Measurements from ENCODE around the gene DOK3.

DOK3 gene

DNA sequence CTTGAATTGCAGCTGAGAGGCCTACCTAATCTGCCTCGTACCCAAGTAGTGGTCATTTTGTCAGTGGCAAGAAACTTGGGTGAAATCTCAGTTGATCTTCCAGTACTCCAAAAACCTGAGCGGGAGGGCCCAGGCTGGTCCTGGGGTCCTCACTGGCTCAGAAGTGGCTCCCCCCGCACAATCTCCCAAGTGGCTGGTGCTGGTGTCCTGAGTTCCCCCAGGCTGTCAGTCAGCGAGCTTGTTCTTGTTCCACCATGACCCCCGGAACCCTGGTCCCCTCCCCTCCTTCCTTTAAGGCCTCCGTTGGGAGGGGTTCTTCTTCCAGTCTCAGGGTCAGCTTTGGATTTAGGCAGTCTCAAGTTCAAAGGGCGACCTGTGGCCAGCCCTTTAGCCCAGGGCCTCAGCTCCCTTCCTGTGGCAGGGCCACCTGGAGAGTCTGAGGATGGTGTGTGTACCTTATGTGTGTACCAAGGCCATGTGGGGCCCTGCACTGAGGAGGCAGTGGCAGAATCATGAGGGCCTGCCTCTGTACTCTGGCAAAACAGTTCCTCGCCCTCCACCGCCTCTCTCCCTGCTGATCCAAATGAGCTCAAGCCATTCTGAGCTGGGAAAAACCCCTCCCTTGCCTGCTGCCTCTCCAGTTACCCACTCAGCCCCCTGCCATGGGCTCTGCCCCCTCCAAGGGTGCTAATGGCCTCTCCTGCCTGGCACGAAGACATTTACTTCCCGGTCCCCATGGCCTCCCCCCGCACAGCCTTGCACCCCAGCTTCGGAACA lies 31.7 kb downstream of the DOK3 start:
- DNase-seq: no peak

DNA sequence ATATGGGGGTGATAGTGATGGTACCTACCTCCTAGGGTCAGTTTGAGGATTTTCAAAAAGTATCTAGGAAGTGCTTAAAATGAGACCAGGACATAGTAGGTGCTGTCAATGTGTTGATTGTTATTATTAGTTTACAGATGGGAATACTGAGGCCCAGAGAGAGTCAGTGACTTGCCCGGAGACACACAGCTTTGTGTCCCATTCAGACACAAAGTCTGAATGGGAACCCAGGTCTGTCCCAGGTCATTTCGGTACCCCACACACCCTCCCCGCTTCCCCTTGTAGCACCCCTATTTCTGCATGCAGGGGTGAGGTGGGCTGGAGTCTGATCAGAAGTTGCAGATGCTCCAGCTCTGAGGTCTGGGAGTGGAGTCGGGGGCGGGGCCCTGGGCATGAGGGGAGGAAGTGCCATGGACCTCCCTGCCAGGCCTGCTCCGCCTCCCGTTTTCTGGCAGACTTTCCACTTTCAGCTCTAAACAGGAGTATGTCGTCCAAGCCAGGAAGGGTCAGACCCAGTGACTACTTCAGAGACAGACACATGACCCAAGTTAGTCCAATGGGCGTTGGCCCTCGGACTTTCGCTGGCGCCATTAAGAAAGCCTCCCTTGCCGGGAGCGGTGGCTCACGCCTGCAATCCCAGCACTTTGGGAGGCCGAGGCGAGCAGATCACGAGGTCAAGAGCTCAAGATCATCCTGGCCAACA lies 32.9 kb downstream of the DOK3 start:
- DNase-seq: no peak

DNA sequence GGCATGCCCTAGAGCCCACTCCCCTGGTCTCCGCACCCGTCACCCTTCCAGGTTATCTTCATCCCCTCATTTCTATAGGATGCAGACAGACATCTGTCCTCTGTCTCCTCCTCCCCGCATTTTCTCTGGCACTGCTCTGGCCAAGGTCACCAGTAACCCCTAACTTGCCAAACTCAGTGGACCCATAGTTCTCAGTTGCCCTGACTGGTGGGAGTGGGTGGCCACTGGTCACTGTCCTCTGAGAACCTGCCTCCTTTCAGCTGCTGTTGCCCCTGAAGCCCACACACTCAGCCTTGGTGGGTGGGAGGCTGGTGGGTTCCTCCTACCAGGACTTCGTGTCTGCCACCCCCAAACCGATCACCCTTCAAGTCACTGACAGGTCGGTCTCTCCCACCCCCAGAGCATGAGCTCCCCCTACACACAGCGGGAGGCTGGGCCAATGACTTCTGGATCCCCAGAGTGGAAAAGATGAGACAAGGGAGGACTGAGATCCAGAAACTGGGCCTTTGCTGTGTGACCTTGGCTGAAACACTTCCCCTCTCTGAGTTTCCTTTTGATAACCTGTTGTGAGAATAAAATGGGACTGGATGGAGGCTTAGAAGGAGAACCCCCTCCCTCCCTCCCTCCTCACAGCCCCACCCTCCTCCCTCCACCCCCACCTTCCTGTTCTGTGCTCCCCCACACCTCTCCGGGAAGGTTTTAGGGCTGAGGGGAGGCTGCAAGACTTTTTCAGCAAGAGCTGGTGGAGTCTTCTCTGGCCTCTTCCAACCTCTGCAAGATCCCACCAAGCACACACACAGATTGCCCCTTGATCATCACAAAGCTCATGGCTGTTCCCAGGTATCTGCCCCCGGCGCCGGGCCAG lies 33.8 kb downstream of the DOK3 start:
- no peak for DNase-seq

DNA sequence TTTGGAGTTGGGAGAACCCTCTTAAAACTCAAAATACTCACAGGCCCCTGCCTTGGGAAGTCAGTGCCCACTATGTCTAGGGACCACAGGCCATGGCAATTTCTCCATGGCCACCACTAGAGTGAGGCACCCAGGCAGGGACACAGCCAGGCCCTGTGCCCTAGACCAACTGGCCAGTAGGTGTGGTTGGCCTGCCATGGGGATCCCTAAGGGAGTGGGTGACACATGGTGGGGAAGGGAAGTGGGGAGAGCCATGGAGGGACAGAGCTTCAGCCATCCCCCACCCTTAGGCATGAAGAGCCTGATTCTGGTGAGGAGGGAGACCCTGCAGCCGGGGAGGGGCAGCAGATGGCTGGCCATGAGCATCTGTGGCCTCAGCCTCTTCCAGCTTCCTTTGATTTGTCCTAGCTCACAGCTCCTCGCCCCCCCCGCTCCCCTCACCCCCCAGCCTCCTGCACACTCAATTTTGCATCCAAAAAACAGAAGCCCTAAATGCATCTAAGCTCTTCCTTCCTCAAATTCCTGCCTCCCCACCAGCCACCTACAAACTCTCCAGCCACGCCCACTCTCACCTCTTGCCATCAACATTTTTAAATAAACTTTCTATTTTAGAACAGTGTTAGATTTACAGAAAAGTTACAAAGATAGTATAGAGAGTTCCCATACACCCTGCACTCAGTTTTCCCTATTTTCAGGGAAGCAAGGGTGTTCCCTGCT lies 34.6 kb downstream of the DOK3 start:
- no peak for DNase-seq

DNA sequence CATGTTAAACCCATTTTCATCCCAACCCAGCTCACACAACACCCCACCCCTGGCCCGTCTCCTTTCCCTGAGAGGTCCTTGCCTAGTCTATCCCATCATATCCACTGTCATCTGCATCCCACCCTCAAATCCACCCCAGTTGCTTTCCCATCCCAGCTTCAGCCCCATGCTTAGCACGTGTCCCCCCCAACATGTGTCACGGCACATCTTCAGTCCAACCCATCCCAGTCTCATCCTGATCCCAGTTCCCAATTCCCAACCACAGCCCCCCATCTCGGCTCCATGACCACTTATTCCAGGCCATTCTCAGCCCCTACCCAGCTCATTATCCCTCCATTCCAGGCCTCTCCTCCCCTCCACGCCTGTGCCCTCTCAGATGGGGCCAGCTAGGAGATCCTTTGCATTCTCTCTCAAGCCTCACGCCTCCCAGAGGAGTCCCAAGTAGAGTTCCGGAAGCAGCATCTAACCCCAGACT lies 35.6 kb downstream of the DOK3 start:
- DNase-seq: no peak

DNA sequence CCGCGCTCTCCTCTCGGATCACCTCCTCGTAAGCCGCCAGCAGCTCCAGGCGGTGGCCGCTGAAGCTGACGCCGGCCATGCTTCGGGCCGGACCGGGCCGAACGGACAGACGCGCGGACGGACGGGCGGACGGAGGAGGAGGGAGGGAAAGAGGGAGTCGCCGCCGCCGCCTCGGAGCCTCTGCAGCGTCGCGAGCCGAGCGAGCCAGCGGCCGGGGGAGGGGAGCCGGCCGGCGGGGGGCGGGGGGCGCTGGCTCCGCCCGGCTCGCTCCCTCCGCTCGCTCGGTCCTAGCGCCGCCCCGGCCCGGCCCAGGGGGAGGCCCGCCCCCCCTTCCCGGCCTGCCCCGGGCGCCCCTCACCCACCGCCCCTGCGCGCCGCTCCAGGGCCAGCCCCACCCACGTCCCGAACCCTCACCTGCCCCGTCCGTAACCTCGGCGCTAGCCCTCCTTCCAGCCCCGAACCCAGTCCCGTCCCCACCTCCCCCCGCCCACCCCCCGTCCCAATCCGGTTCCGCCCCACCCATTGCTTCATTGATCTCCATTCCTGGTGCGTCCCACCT lies 36.1 kb downstream of the DOK3 start, which contains the start of gene DBN1:
DBN1 (minus strand) TSS at position 192 of the 559 bp plus-strand sequence; CDS start at position 79, 113 bp downstream.
- peak; percentile 36 for DNase-seq

DNA sequence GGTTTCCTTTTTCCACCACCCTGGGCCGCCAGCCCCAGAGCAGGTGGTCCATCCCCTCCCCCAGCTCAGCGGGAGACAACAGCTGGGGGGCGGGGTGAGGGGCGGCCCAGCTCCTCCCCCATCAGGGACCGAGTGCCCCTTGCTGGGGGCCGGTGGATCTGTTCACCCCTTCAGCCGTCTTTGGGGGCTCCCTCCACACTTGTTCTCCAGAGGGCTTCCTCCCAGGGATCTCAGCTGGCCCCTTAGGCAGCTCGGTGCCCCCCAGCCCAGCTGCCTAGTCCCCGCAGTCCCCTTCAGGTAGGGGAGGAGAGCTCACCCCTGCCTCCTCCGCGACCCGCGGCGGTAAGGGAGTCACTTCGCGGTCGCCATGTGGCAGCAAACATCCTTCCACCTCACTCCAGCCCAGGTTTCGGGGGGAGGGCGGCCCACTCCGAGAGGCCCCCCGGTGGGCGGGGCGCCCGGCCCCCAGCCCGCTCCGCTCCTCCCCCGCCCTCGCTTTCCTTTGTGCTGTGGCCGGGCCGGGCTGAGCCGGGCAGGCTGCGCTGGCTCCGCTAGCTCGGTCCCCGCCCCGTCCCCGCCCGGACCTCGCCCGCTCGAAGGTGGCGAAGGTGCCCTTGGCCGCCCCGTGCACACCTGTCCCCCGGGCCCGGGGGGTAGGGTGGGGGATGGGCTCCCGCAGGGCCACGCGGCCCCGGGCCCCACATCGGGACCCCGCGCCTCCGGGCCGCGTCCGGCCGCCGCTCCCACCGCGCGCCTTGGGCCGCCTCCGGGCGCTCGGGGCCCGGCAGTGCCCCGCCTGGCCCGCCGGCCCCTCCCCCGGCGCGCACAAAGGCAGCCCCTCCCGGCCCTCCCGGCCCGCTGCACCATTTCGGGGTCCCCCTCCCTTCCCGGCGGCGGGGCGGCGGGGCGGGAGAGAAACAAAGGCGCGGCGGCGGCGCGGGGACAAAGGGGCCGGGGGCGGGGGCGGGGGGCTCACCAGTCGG lies 36.9 kb downstream of the DOK3 start:
- peak; percentile 34 for DNase-seq

DNA sequence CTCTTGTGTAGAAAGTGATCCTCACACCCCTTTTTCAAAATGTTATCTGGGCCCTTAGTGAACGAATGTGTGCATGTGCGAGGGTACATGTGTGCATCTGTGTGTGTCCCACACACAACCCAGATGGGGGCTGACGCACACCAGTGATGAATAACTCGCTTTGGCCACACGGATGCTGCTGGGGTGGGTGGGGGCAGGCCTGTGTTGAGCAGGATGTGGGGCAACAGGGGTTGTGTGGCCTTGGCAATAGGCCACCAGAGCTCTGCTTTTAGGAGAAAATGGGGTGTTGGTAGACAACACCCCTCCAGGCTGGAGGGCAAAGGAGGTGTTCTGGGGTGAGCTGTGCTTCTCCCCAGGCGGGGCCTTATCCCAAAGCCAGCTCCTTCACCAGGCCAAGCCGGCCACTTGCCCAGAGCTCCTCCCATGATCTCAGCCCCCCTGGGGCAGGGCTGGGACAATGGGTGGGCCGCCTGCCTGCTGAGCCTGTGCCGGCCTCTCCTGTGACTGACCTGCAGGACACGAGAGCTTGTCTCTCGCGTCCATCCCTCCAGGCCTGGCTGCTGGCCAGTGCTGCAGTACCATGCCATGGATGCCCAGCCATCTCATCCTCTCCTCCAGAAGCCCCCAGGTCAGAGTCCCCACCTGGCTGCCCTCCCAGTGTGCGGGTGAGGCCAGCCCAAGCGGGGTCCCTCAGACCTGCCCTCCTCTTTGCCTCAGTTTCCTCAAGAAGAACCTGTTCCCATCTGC lies 37.8 kb downstream of the DOK3 start:
- no peak for DNase-seq

DNA sequence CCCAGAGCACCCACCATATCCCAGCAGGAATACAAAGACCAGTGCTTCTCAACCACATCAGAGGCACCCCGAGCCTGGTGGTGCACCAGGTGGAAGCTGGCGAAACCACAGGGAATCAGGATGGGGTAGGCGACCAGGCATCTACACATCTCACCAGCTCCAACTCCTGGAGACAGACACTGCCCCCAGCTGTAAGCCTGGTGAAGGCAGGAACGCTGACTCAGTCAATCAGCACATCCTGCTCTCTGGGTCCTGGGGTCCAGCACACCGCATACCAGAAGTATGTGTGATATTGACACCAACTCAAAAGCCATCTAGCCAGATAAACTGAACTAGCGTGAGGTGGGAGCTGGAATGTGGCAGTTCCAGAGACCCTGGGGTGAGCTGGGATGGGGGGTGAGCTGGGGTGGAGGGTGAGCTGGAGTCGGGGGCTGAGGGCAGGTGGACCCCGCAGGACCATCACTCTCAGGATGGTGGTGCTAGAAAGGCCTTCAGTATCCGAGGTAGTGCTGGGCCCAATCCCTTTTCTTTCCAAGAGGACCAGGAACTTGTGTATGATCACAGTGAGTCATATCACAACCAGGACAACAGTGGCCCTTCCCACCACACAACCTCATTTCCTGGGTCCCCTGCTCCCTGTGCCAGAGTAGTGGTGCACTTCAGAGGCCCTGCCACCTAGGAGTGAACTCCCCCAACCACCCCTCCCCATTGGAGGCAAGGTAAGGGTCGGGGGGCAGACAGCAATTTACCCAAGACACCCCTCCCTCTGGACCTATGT lies 38.7 kb downstream of the DOK3 start:
- DNase-seq: no peak

DNA sequence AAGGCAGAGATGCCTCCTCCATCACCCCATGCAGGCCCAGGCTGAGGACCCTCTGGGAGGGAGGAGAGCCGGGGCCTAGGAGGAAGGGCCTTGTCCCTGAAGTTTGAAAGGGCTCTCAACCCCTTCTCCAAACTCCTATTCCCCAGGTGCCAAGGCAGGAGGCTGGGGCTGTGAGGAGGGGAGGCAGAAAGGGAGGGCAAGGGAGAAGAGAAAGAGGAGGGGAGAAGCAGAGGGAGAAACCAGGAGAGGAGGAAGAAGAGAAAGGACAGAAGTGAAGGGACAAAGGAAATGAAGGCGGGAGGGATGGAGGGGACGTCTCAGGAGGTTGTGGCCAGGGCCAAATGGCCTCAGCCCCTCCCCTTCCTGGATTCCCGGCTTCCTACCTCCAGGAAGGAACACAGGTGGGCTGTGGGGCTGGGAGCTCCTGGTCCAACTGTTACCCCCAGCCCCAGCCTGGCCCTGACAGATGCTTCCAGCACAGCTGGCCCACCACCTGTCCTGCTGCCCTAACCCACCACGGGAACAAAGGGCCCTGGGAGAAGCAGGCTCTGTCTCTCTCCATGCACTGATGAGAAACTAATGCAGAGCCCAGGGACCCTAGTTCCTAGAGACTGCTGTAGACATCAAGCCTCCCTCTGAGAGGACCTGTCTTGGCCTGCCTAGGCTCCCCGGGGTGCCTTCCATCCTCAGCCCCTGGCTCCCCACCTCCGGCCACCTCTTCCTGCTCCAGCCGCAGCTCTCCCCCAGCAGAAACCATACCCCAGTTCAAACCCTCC lies 39.7 kb downstream of the DOK3 start:
- DNase-seq: no peak

DNA sequence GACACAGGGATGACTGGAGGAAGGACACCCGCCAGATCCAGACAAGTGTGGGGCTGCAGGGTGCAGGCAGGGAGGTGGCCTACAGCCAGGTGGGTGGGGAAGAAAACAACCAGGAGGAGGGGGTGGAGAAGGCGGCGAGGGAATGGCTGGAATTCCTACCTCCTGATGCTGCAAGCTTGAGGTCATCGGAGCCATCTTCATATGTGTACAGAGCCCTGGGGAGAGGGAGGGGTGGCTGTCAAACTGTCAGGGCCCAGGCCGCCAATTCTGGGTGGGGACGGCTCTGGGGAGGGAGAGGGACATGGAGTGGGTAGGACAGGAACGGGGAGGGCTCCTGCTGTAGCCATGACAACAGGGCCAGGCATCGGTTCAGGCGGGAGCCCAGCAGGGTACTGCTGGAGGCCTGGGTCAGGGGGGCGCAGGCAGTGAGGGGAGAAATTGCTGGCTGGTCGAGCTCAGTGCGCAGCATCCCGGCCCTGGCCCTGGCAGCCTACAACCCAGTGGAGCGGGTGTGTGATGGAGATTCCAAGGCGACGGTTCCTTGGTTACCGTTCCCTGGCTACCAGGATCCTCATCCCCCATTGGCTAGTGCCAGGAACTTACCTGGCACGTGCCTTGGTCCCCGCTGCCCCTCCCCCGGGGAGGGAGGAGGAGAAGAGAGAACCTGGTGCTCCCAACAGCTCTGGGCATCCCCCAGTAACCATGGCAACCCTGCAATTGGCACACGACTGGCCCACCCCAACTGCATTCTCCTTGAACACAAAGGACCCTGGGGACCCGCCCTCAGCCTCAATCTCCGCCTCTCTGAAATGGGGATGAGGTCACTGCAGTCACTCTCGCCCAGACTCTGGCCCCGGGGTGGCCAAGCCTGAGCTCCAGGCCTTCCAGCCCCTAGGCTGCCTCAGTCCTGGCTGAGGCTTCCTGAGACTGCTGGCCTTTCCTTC lies 40.7 kb downstream of the DOK3 start:
- peak; percentile 68 for DNase-seq

DNA sequence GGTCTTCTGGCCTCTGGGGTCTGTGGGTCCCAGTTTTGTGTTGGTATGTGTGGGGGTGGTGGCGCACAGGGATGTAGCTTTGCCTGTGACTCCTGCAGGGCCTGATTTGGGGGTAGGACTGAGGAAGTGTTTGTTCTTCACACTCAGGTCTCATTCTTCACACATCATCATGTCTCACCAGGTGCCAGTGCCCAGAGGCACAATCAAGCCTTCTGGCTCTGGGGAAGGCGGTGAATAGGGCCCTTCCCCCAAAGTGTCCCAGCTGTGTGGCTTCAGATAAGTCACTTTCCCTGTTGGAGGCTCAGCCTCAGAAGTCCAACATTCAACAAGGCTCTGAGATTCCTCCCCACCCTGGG lies 41.3 kb downstream of the DOK3 start:
- no peak for DNase-seq

DNA sequence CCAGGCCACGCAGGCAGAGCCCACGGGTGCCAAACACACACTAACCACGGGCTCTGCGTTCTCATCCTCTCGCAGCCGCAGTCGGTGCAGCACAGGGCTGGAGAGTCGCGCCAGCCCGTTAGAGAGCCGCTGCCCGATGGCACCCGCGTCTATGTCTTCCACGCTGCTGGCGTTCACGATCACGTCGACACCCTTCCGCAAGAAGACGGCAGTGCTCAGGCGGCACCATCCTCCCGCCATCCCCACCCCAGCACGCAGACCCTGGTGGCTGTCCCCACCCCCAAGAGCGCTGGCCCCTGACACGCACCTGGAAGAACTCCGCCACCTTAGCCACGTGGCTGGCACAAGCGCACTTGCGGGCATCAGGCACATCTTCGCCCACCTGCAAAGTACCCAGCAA lies 42.2 kb downstream of the DOK3 start:
- DNase-seq: no peak

DNA sequence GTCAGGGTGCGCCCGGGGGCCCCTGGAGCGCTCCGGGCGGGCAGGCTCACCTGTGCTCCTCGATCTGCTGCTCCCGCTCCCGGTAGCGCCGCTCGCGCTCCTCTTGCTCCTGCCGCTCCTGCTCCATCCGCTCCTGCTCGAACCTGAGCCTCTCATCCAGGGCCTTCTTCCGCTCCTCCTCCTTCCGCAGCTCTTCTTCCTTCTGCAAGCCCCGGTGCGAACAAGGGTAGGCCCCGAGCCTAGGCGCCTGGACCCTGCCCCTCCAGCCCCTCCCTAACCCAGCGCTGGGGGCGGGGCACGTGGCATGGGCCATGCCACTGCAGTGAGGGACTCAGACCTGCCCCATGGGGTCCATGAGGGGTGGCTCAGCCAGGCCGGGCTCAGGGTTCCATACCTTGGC lies 42.8 kb downstream of the DOK3 start:
- DNase-seq: no peak

DNA sequence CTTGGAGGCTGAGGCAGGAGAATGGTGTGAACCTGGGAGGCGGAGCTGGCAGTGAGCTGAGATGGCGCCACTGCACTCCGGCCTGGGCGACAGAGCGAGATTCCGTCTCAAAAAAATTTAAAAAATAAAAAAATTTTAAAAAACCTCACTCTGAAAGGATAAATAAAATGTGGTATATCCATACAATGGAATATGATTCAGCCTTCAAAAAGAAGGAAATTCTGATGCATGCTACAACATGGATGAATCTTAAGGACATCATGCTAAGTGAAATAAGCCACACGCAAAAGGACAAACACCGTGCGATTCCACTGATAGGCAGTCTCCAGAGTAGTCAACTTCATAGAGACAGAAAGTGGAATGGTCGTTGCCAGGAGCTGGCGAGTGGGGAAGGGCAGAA lies 44.6 kb downstream of the DOK3 start:
- DNase-seq: no peak

DNA sequence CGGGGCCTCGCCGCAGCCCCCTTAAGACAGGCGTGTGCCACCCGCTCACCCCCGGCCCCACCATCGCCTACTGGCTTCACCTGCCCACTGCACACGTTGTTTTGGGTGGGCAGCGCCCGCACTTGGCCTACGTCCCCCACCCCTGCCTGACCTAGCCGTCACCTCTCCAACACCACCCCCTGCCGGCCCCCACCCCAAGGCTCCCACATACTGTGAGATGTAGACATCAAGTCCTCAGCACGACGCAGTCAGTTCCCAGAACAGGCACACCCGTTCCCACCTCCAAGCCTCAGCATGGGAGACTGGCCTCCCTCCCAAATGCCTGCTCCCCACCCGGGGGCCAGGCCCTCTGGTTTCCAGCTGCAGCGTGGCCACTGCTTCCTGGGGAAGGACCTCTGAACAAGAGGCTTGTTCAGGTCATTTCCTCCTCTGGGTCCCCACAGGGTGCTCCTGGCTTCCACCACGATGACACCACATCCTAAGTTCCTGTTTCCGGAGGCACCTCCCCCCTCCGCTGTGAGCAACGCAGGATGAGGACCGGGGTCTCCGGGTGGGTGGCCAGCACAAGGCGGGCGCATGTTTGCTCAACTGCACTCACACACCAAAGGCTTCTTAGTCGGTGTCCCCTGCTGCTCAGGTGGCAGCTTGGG lies 47.5 kb downstream of the DOK3 start:
- DNase-seq: no peak

Measured in NCI-H226 (cell line).